Left lung (tissue), 10 donors: Measurements from ENCODE around the gene EHD2. TPM values are rescaled to one million over a fixed set of nuclear protein-coding genes. Genes with fewer than 3 reads are reported as not detected.

Source experiments
- ATAC-seq: fragments of 200-7000 bp; cut with Tn5 transposase; one replicate; pipeline ENCODE4 v1.9.1; 2020; ENCODE audit warnings: moderate library complexity
- DNase-seq, 4 donors: peaks; one replicate each; pipeline ENCODE4 v3.0.0-alpha.2; 2013 to 2020
- H3K27ac ChIP-seq, 2 donors: fragments of 200-600 bp; sonication (generic) in 1 of 2; one replicate each; pipeline versions ENCODE4 v1.5.0 to v1.8.0; 2020 to 2021
- H3K27me3 ChIP-seq, 2 donors: fragments of 200-600 bp; sonication (generic) in 1 of 2; one replicate each; pipeline versions ENCODE4 v1.5.0 to v1.8.0; 2020 to 2021
- H3K36me3 ChIP-seq, 2 donors: fragments of 200-600 bp; sonication (generic) in 1 of 2; one replicate each; pipeline versions ENCODE4 v1.5.0 to v1.8.0; 2020 to 2021
- H3K4me1 ChIP-seq, 2 donors: fragments of 200-600 bp; one replicate each; pipeline ENCODE4 v1.8.0; 2021
- H3K4me3 ChIP-seq, 2 donors: fragments of 200-600 bp; sonication (generic) in 1 of 2; one replicate each; pipeline versions ENCODE4 v1.5.0 to v1.8.0; 2020 to 2021; ENCODE audit warnings: mild to moderate bottlenecking in 1 of 2
- H3K9me3 ChIP-seq, 2 donors: fragments of 200-600 bp; sonication (generic) in 1 of 2; one replicate each; pipeline versions ENCODE4 v1.5.0 to v1.8.0; 2020 to 2021
- CTCF ChIP-seq, 2 donors: fragments of 200-600 bp; sonication (generic) in 1 of 2; IDR thresholded peaks; one replicate each; pipeline versions ENCODE4 v1.5.0 to v1.8.0; 2021; ENCODE audit warnings: antibody characterized with exemption in 2 of 2
- intact Hi-C, 2 donors: fragments of 100-400 bp; cut with DNase I; formaldehyde crosslinking; loops; one replicate each; pipeline versions ENCODE4 v1.11.2 to v1.14.2; 2022
- polyA plus RNA-seq, 6 donors: library from polyadenylated mRNA; unstranded; fragments of 120-200 nt; gene quantifications; one replicate each; pipeline ENCODE4 v1.2.1, GENCODE V29; 2013; ENCODE audit not compliant: insufficient read length in 6 of 6
- total RNA-seq, 2 donors: library from RNA; stranded (reverse); fragmentation: NEBNext Ultra II Directional; extraction: Animal tissue kit (Norgen Biotek cat#: 25700); gene quantifications; one replicate each; pipeline ENCODE4 v1.2.1, GENCODE V29; 2021
- donor health status: DM: no; HTN: yes; CAD: no.
- donor health status: DM: no; HTN: no; CAD: no.

EHD2 gene
- total and polyA plus RNA-seq, 8 donors = 97.3 to 263 (median 130) TPM

GRCh38 chr19:47729468-47729798 is 16.2 kb downstream of the EHD2 start:
- ATAC-seq (peak; percentile 89), DNase-seq (peak in 3 of 4 donors; percentile 70 to 85 (median 83))
- intact Hi-C loops = no loop called here

GRCh38 chr19:47729799-47730520 is 16.7 kb downstream of the EHD2 start:
- Histone ChIP-seq H3K36me3 (peaks cover 0 to 43% of the 10 kb centered on the region in 2 donors), H3K9me3 (no peaks in the 10 kb centered on the region), H3K4me1 (peaks cover 15 to 53% of the 10 kb centered on the region in 2 donors), H3K4me3 (peak overlapping the region; percentile 2 to 30), H3K27me3 (peaks cover 0 to 20% of the 10 kb centered on the region in 2 donors), H3K27ac (peak overlapping the region; percentile 77 to 91)
- intact Hi-C loops = no loop called here
- ATAC-seq = peak; percentile 78
- DNase-seq = peak in 3 of 4 donors; percentile 68 to 90 (median 77)
- no peak for TF ChIP-seq CTCF (IDR thresholded peaks at IDR 0.05)

More at GRCh38 chr19:47729468-47729798, 16.2 kb downstream of the EHD2 start:
- H3K27ac ChIP-seq = peak overlapping the region; percentile 77 to 91
- no peaks in the 10 kb centered on the region for H3K9me3 ChIP-seq
- peaks cover 0 to 43% of the 10 kb centered on the region in 2 donors for H3K36me3 ChIP-seq
- H3K4me3 ChIP-seq = peak overlapping the region in 1 of 2 donors; percentile 30
- H3K27me3 ChIP-seq = peaks cover 0 to 20% of the 10 kb centered on the region in 2 donors
- H3K4me1 ChIP-seq = peaks cover 17 to 58% of the 10 kb centered on the region in 2 donors
- TF ChIP-seq CTCF (IDR thresholded peaks at IDR 0.05) = no peak

- Histone ChIP-seq H3K9me3 (no peaks in the 10 kb centered on the region), H3K27me3 (peaks cover 0 to 20% of the 10 kb centered on the region in 2 donors), H3K36me3 (peaks cover 0 to 43% of the 10 kb centered on the region in 2 donors), H3K4me3 (no peak overlapping the region), H3K4me1 (peaks cover 15 to 48% of the 10 kb centered on the region in 2 donors), H3K27ac (peak overlapping the region; percentile 77 to 91)
- no peak for TF ChIP-seq CTCF (IDR thresholded peaks at IDR 0.05)
- ATAC-seq (no peak), DNase-seq (no peak)
- intact Hi-C loops = no loop called here
These were observed 17.3 kb downstream of the EHD2 start for GRCh38 chr19:47730521-47730889.

GRCh38 chr19:47730910-47731309 is 17.7 kb downstream of the EHD2 start:
- intact Hi-C loops = no loop called here
- TF ChIP-seq CTCF (IDR thresholded peaks at IDR 0.05) = no peak
- Histone ChIP-seq H3K4me1 (peaks cover 15 to 44% of the 10 kb centered on the region in 2 donors), H3K36me3 (peaks cover 0 to 45% of the 10 kb centered on the region in 2 donors), H3K4me3 (no peak overlapping the region), H3K27ac (peak overlapping the region in 1 of 2 donors; percentile 77), H3K27me3 (peaks cover 0 to 20% of the 10 kb centered on the region in 2 donors), H3K9me3 (no peaks in the 10 kb centered on the region)
- DNase-seq (no peak), ATAC-seq (no peak)

GRCh38 chr19:47735131-47735530 is 21.9 kb downstream of the EHD2 start:
- no peak overlapping the region for H3K4me3 ChIP-seq
- no peak overlapping the region for H3K27ac ChIP-seq
- H3K4me1 ChIP-seq = peaks cover 0 to 4% of the 10 kb centered on the region in 2 donors
- peaks cover 0 to 61% of the 10 kb centered on the region in 2 donors for H3K36me3 ChIP-seq
- H3K9me3 ChIP-seq = no peaks in the 10 kb centered on the region
- peak; percentile 41 for ATAC-seq
- intact Hi-C loops = no loop called here
- DNase-seq = no peak
- TF ChIP-seq CTCF (IDR thresholded peaks at IDR 0.05) = no peak
- peaks cover 0 to 4% of the 10 kb centered on the region in 2 donors for H3K27me3 ChIP-seq
